Ascending aorta (tissue), 2 donors: ENCODE data around the gene KRTAP12-1. TPM values are rescaled to one million over a fixed set of nuclear protein-coding genes. Genes with fewer than 3 reads are reported as not detected.

Experiments used
- DNase-seq, 2 donors: peaks; one replicate each; pipeline ENCODE4 v3.0.0-alpha.2; 2019; ENCODE audit warnings: low spot score in 2 of 2
- H3K27ac ChIP-seq, 2 donors: fragments of 200-600 bp; sonication (generic); one replicate each; pipeline ENCODE4 v1.5.1; 2016 to 2017; ENCODE audit warnings: mild to moderate bottlenecking in 1 of 2
- H3K27me3 ChIP-seq: fragments of 200-600 bp; sonication (generic); one replicate; pipeline ENCODE4 v1.5.1; 2017
- H3K36me3 ChIP-seq, 2 donors: fragments of 200-600 bp; sonication (generic); one replicate each; pipeline ENCODE4 v1.5.1; 2016
- H3K4me1 ChIP-seq, 2 donors: fragments of 200-600 bp; sonication (generic); one replicate each; pipeline ENCODE4 v1.5.1; 2016 to 2017; ENCODE audit warnings: mild to moderate bottlenecking in 1 of 2
- H3K4me3 ChIP-seq, 2 donors: fragments of 200-600 bp; sonication (generic); one replicate each; pipeline ENCODE4 v1.5.1; 2016 to 2017; ENCODE audit warnings: mild to moderate bottlenecking in 1 of 2
- H3K9me3 ChIP-seq, 2 donors: fragments of 200-600 bp; sonication (generic); one replicate each; pipeline ENCODE4 v1.5.1; 2016
- CTCF ChIP-seq, 3 experiments: fragments of 200-600 bp in 2 of 3; fragments of 450-650 bp in 1 of 3; sonication (generic) in 2 of 3; IDR thresholded peaks; one replicate each; pipeline ENCODE4 v1.5.1; 2016 to 2019; ENCODE audit warnings: antibody characterized with exemption in 3 of 3, mild to moderate bottlenecking in 1 of 3, moderate library complexity in 1 of 3
- intact Hi-C: fragments of 100-400 bp; cut with DNase I; formaldehyde crosslinking; loops from one replicate; pipeline ENCODE4 v1.15.1; 2023
- total RNA-seq: library from RNA; depleted of rRNA; stranded (reverse); fragments of >200 nt; gene quantifications from one replicate; pipeline ENCODE4 v1.1.0, GENCODE V29; 2016

The KRTAP12-1 gene
- total RNA-seq, 1 donor from 2014 or later, result not detected

- H3K27me3 ChIP-seq, result no peaks in the 10 kb centered on the region
- no peak for TF ChIP-seq CTCF (IDR thresholded peaks at IDR 0.05)
- intact Hi-C loops, result no loop called here
- no peaks in the 10 kb centered on the region for H3K4me1 ChIP-seq
- no peak for DNase-seq
- no peaks in the 10 kb centered on the region for H3K36me3 ChIP-seq
- peaks cover 0 to 4% of the 10 kb centered on the region in 2 donors for H3K9me3 ChIP-seq
- H3K27ac ChIP-seq, result no peak within 1 kb of the TSS
- H3K4me3 ChIP-seq, result no peak within 1 kb of the TSS
Observed at GRCh38 chr21:44637018-44637850, 44.7 kb downstream of the KRTAP12-1 start, which contains the start of gene KRTAP10-10. Gene KRTAP10-10 (plus strand): TSS chr21:44637356. CDS start chr21:44637418, 62 bp downstream.

GRCh38 chr21:44636209-44637017 lies 45.5 kb downstream of the KRTAP12-1 start:
- Histone ChIP-seq H3K27me3 (no peaks in the 10 kb centered on the region), H3K4me3 (no peak overlapping the region), H3K4me1 (no peaks in the 10 kb centered on the region), H3K36me3 (no peaks in the 10 kb centered on the region), H3K9me3 (peaks cover 0 to 12% of the 10 kb centered on the region in 2 donors), H3K27ac (no peak overlapping the region)
- intact Hi-C loops, result no loop called here
- no peak for DNase-seq
- TF ChIP-seq CTCF (IDR thresholded peaks at IDR 0.05), result no peak

- no peak for DNase-seq
- no peak overlapping the region for H3K27ac ChIP-seq
- no peaks in the 10 kb centered on the region for H3K27me3 ChIP-seq
- H3K4me1 ChIP-seq, result no peaks in the 10 kb centered on the region
- no peak overlapping the region for H3K4me3 ChIP-seq
- no peaks in the 10 kb centered on the region for H3K36me3 ChIP-seq
- TF ChIP-seq CTCF (IDR thresholded peaks at IDR 0.05), result no peak
- H3K9me3 ChIP-seq, result peaks cover 0 to 30% of the 10 kb centered on the region in 2 donors
- intact Hi-C loops, result no loop called here
Observed at GRCh38 chr21:44632067-44632466, 49.9 kb downstream of the KRTAP12-1 start.

Other genes starting within 250 kb of the KRTAP12-1 start
- 2.2 TPM for gene LRRC3, start 226.7 kb downstream of the KRTAP12-1 start, total RNA-seq
- not detected for gene KRTAP10-1, start 142.0 kb downstream of the KRTAP12-1 start, total RNA-seq
- gene KRTAP10-2, start 130.7 kb downstream of the KRTAP12-1 start, total RNA-seq, result not detected
- not detected for gene KRTAP10-3, start 123.4 kb downstream of the KRTAP12-1 start, total RNA-seq
- gene KRTAP10-4, start 108.4 kb downstream of the KRTAP12-1 start, total RNA-seq, result not detected
- not detected for gene KRTAP10-5, start 101.6 kb downstream of the KRTAP12-1 start, total RNA-seq
- not detected for gene KRTAP10-6, start 89.7 kb downstream of the KRTAP12-1 start, total RNA-seq
- gene KRTAP10-7, start 81.6 kb downstream of the KRTAP12-1 start, total RNA-seq, result not detected
- gene KRTAP10-8, start 70.1 kb downstream of the KRTAP12-1 start, total RNA-seq, result not detected
- gene KRTAP10-9, start 55.1 kb downstream of the KRTAP12-1 start, total RNA-seq, result not detected
- not detected for gene KRTAP10-10, start 44.8 kb downstream of the KRTAP12-1 start, total RNA-seq
- not detected for gene KRTAP10-11, start 35.7 kb downstream of the KRTAP12-1 start, total RNA-seq
- not detected for gene KRTAP12-4, start 27.5 kb downstream of the KRTAP12-1 start, total RNA-seq
- gene KRTAP12-3, start 24.2 kb downstream of the KRTAP12-1 start, total RNA-seq, result not detected
- not detected for gene KRTAP12-2, start 15.2 kb downstream of the KRTAP12-1 start, total RNA-seq
- not detected for gene KRTAP10-12, start 15.0 kb upstream of the KRTAP12-1 start, total RNA-seq
- gene TSPEAR, start 29.4 kb upstream of the KRTAP12-1 start, total RNA-seq, result not detected
- 58.1 TPM for gene UBE2G2, start 119.7 kb upstream of the KRTAP12-1 start, total RNA-seq
- gene SUMO3, start 135.9 kb upstream of the KRTAP12-1 start, total RNA-seq, result 69.2 TPM
- gene PTTG1IP, start 191.5 kb upstream of the KRTAP12-1 start, total RNA-seq, result 468 TPM
- 65.5 TPM for gene ITGB2, start 238.7 kb upstream of the KRTAP12-1 start, total RNA-seq